LNCaP clone FGC (cell line): Measurements from ENCODE around the gene S100A7.
"Not testable (repeated sequence)": the region's sequence is repeated elsewhere in the genome, so short reads cannot be mapped to it uniquely, and the experiment has no call there.

Experiments used
- DNase-seq: peaks from one replicate; pipeline ENCODE4 v3.0.0-alpha.2; 2011; ENCODE audit warnings: low read depth
- H3K4me3 ChIP-seq: 2 replicates; pipeline ENCODE4 v1.5.1; 2011; ENCODE audit warnings: mild to moderate bottlenecking, low read depth, low read length, control low read depth
- TF ChIP-seq, protein P1 (sequence below): IDR thresholded peaks from 2 replicates; pipeline ENCODE4 v1.5.1; 2012; ENCODE audit warnings: mild to moderate bottlenecking; ENCODE audit not compliant: control insufficient read depth, insufficient read depth; ENCODE audit errors: extremely low read depth

The S100A7 gene

DNA sequence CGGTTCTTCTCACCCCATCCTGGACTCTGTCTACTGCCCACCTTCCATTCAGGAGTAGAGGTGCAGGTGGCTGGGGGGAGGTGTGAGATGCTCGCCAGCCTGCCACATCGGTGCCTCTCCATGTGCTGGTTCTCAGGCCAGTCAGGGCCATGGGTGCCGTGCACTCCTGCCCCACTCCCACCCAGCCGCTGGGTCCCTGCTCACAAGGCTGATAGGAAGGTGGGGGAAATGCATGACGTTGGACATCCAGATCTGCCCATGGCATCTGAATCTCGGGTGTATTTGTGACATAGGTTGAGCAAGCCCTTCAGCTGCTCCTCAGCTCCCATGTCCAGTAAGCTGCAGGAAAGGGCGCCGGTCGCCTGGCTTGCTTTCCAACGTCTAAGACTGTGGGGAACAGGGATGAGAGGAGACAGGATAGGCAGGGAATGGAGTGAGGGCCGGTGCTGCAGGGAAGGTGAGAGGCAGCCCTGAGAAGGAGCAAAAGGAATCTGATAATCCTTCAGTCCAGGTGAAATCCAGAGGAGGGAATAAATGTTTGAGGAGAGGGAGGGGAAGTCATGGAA is 32.3 kb downstream of the S100A7 start:
- no peak for DNase-seq
- TF ChIP-seq, protein P1, sequence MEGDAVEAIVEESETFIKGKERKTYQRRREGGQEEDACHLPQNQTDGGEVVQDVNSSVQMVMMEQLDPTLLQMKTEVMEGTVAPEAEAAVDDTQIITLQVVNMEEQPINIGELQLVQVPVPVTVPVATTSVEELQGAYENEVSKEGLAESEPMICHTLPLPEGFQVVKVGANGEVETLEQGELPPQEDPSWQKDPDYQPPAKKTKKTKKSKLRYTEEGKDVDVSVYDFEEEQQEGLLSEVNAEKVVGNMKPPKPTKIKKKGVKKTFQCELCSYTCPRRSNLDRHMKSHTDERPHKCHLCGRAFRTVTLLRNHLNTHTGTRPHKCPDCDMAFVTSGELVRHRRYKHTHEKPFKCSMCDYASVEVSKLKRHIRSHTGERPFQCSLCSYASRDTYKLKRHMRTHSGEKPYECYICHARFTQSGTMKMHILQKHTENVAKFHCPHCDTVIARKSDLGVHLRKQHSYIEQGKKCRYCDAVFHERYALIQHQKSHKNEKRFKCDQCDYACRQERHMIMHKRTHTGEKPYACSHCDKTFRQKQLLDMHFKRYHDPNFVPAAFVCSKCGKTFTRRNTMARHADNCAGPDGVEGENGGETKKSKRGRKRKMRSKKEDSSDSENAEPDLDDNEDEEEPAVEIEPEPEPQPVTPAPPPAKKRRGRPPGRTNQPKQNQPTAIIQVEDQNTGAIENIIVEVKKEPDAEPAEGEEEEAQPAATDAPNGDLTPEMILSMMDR = no peak
- no peak overlapping the region for H3K4me3 ChIP-seq

DNA sequence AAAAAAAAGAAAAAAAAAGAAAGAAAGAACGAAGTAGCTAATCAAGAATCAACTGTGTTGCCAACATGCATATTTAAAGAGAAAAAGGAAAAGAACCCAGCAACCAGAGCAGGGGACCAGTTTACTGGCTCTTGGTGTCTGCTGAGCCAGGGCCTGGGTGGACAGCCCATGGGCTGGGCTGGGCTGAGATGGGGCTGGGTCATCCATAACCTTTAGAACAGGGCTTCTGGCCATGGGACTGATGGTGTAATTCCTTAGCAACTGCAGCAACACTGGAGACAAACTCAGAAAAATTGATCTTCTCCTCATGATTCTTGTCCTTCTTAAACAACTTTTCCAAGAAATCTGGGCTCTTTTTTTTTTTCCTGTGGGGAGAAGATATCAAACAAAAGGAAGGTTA is 33.6 kb downstream of the S100A7 start:
- TF ChIP-seq, protein P1 = no peak
- H3K4me3 ChIP-seq = no peak overlapping the region
- DNase-seq = no peak

DNA sequence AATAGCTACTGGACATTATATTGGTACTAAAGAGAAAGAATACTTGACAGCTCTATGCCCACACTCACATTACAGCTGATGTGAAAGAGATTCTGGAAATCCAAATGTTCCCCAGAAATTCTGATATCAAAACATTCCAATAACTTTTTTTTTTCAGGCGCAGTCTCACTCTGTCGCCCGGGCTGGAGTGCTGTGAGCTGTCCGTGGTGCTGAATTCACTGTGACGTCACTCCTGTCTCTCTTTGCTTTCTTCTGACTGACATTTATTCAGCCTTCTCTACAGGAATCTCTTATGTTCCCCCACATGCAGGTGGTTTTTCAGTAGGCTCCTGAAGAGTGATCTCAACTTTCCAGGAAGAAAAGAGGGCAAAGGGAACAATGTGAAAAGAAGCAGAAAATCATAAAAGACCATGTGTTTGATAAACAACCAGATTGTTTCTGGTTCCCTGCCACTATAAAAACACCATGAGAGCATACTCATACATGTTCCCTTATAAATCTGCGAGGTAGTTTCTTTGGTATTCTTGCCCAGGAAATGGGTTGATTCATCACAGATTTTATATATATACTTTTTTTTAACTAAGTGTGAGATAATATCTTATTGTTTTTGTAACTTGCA is 37.9 kb downstream of the S100A7 start:
- DNase-seq = peak; percentile 13
- TF ChIP-seq, protein P1 = no peak
- no peak overlapping the region for H3K4me3 ChIP-seq

DNA sequence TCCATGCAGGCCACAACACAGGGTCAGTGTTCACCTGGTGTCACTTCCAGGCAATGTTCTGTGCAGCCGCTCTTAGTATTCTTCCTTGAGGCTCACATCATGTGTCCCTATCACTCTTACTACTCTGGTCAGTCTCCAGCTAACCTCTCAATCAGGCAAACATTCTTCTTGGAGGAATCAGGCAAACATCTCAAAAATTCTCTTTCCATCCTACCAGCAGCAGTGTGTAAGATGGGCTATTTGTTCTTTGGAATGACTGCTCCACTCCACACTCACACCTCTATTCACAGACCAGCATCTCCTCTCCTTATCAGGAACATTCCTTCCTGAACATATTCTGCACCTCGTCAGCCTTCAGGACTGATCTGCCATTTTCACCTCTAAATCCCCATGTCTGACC is 40.1 kb downstream of the S100A7 start:
- TF ChIP-seq, protein P1 = no peak
- H3K4me3 ChIP-seq = no peak overlapping the region
- no peak for DNase-seq

DNA sequence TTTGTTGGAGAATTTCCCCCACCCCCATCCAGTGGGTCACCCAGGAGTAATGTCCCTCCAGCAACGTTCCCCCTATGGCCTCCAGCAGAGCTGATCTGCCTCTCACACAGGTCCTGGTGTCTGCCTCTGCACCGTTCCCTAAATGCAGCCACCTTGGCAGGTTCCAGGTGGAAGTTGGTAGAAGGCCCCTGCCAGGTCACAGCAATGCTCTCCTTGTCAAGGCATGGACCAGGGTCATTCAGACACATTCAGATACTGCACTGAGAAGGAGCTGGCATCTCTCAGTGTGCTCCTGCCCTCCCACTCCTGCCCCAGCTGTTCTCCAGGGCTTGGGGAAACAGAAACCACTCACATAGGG is 41.0 kb downstream of the S100A7 start:
- H3K4me3 ChIP-seq, DNase-seq: not testable (repeated sequence)

DNA sequence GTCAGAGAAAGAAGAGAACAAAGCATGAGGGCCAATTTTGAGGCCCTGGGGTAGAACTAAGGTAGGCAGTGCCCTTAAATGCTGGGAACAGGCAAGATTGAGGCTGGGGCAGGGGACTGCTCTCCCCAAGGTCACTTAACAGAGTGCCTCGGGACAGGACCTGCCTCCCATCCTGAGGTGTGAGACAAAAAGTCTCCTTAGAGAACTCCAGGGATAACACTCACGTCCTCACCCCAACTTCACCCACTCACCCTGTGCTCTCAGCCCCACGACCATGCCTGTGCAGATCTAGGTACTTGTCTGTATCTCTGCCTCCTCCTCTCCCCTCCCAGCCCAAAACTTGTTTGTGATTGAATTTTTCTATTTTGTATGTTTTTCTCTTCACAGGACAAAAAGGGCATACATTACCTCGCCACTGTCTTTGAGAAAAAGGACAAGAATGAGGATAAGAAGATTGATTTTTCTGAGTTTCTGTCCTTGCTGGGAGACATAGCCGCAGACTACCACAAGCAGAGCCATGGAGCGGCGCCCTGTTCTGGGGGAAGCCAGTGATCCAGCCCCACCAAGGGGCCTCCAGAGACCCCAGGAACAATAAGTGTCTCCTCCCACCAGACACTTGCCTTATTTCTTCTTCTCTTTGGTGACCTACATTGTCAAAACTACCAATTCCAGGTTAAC is 41.6 kb downstream of the S100A7 start:
- DNase-seq, H3K4me3 ChIP-seq: not testable (repeated sequence)

DNA sequence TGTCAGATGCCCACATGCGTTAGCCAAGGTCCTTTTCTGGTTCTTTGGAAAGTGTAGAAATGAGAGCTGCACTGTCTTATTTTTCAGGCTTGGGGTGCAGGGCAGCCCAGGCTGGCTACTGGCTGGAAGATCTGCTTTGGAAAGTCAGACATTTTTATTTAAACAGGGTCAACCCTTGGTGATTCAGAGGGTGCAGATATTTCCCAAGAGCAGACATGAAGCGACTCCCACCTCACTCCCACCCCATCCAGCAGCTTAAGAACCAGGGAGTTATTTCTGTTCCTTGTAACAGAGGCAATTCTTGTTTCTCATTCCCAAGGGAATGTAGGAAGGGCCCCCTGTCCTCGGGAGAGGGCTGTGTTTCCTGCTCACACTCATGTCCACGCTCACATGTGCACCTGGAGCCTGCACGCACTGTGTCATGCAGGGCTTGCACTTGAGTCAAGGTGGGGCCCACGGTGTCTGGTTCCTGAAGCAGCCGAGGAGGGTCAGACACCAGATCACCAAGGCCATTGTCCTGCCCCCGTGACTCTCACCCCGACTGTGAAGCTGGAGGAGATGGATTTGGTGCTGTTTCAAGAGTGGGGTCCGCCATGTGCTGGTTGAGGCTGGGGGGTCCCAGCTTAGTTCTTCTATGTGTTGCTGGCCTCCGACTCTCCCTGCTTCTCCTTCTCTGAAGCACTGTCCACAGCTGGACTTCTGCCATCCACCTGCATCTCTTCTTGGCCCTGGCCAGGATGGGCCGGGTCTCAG is 43.1 kb downstream of the S100A7 start:
- H3K4me3 ChIP-seq = no peak overlapping the region
- no peak for DNase-seq
- TF ChIP-seq, protein P1 = no peak
